NCI-H187 treated with DMSO at 0.1 percent for 48 hours (cell line): ENCODE data around the gene ZNF841.
"Not testable (repeated sequence)": the region's sequence is repeated elsewhere in the genome, so short reads cannot be mapped to it uniquely, and the experiment has no call there.

Experiments used
- DNase-seq: peaks from one replicate; lab custom pipeline; 2025; lab: John Stamatoyannopoulos, UW

ZNF841 gene

DNA sequence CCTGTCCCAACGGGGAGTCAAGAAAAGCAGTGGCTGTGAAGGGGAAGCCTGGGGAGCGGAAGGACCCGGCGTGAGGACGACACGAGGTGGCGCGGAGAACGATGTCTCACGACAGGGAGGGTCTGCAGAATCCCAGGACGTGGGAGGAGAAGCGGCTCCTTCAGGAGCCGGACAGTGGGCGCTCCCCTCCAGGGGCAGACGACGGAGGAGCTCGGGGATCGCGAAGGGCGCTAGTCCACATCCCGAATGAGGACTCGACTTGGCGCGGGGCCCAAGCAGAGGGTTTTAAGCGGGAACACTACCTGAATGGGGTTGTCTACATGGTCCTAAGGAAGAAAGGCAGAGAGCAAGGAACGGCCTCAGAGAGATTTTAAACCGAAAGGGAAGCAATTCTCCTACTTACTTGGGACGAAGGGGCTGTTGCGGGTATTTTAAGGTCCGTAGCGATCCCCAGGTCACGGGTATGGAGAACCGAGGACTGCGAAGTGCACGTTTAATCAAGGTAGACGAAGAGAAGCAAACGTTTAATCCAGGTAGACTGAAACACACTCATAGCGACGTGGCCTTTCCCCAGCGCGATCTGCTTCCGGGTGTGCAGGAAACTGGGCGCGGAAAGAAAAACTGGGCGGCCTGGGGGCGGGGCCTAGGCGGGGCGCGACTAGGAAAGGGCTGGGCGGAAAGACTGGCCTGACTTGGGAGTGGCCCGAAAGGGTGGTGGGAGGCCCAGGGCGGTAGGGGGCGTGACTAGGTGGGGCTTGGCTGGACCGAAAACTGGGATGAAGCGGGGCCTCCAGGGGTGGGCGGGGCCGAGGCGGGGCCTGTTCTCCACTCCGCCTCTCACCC is at the start of gene ZNF841:
TSS of gene ZNF841 (minus strand) at position 594 of the 843 bp plus-strand sequence. CDS start 10,964 bp downstream, outside the sequence.
- DNase-seq: peak; percentile 72

DNA sequence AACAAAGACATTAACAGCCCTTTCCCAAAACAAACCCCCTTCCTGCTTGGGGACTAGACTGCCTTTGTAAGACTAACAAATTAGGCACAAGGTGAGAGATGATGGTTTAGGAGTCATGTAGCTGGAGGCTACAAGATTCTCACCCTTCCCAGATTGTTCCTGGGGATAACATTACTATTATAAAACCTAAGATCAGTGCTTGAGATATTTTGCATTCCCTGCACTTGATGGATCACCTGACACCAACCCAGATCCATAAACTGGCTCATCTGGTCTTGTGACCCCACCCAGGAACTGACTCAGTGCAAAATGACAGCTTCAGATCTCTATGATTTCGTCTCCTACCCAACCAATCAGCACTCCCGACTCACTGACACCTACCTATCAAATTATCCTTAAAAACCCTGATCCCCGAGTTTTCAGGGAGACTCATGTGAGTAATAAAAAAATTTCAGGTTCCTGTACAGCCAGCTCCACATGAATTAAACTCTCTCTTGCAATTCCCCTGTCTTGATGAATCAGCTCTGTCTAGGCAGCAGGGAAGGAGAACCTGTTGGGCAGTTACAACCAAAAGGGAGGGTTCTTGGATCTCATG is 46.5 kb upstream of the ZNF841 start:
- no peak for DNase-seq

DNA sequence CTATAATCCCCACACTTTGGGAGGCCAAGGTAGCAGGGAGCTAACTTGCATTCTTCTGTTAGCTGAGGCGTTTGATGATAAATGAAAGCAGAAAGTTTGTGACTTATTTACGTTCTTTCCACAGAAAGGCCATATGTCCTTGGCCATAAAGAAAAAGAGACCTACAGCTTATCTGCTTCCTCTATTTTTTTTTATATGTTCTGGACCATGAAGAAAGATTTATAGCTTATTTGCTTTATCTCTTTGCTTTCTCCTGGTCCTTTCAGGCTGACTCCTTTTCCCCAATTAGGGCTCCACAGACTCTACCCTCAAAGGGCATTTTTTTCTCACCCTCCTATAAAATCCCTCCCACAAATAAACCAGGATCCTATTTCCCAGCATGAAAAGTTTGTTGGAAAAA is 45.6 kb upstream of the ZNF841 start:
- no peak for DNase-seq

DNA sequence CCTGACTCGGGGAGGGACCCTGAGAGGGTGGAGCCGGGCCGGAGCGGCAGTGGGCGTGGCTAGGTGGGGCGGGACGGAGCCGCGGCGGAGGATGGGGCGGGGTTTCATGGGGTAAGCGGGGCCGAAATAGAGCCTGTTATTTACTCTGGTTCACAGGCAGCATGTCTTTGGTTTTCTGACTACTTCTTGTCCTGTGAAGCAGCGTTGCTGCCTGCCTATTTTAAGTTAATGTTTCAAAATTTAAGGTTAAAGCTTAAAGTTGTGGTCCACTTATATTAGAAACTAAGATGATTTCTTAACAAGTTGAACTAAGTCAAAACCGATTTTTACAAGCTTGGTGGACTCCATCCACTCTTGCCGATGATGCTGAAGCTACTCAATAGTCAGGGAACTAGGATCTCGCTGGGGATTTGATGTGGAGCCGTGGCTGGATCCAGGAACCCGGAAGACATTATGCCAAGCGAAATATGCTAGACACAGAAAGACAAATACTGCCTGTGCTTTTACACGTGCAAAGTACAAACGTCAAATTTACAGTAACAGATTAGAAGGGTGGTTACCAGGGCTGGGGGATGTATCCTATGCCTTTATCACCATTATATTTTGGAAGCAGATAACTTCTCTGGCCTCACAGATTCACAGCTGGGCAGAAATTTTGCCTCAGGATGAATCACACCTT is 44.6 kb upstream of the ZNF841 start:
- no peak for DNase-seq

DNA sequence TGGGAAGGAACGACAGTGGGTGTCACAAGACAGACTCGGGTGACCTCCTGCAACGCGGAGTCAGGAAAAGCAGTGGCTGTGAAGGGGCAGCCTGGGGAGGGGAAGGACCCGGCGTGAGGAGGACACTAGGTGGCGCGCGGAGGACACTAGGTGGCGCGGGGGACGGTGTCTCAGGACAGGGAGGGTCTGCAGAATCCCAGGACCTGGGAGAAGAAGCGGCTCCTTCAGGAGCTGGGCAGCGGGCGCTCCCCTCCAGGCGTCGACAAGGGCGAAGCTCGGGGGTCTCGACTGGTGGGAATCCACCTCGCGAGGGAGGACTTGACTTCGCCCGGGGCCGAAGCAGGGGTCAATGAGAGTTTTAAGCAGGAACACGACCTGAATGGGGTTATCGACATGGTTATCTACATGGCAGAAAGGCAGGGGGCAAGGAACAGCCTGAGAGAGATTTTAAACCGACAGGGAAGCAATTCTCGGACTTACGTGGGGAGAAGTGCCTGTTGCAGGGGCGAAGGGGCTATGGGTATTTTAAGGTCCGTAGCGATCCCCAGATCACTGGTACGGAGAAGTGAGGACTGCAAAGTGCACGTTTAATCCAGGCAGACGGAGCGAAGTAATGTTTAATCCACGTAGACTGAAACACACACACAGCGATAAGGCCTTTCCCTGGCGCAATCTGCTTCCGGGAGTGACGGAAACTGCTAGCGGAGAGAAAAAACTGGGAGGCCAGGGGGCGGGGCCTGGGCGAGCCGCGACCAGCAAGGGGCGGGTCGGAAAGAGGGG is 43.9 kb upstream of the ZNF841 start, which contains the start of gene ZNF616:
TSS of gene ZNF616 (minus strand) at position 687 of the 780 bp plus-strand sequence. CDS start 9,426 bp downstream, outside the sequence.
- peak; percentile 92 for DNase-seq

DNA sequence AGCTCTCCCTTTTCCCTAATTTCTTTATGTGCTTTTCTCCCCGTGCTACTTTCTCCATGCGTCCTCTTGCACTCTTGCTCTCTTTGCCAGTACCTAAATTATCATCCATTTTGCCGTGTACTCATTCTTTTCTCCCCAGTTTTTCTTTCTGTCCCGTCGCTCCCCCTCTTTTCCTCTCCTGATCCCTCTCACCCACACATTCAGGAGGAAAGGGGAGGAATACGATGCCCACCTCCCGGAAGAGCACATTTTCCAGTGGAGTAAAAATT is 43.4 kb upstream of the ZNF841 start:
- DNase-seq: no peak

DNA sequence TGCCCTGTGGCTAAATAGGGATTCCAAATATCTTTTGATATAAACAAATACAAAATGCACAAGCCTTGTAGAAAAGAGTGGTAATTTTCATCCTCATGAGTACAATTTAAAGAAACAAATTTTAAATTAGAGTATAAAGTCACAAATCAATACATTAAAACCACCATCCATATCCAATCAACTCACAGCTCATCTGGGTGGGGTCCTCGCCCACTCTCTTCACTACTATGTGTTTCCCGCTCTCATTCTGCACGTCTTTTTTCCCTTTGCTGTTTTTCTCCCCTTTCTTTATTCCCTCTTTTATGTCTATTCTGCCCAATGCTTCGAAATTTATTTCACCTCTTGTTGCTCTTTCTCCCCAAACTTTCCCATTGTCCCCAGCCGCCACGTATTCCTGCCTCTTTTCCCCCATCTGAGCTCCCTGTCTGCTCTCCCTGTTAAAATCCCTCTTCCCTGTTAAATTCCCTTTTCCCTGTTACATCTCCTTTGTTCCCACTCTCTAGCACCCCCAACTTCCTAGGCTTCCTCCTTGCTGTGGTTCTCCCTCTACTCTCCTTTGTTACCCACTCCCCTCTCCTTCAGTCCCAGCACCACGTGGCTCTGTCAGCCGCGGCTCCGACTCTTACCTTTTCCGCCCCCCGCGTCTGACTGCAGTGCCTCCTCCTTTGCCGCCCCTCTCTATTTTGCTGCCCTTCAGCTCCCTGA is 42.9 kb upstream of the ZNF841 start:
- DNase-seq: peak; percentile 30

DNA sequence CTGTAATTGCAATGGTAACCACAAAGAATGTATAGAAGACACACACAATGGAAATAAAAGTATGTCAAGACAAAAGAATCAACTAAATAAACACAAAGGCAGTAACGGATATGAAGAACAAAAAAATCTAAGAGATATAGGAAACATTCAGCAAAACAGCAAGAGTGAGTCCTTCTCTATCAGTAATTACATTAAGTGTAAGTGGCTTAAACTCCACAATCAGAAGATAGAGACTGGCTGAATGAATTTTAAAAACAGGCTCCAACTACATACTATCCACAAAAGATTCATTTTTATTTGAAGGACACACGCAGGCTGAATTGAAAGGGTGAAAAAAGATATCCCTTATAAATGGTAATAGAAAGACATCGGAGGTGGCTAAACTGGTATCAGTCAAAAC is 24.7 kb upstream of the ZNF841 start:
- no peak for DNase-seq

DNA sequence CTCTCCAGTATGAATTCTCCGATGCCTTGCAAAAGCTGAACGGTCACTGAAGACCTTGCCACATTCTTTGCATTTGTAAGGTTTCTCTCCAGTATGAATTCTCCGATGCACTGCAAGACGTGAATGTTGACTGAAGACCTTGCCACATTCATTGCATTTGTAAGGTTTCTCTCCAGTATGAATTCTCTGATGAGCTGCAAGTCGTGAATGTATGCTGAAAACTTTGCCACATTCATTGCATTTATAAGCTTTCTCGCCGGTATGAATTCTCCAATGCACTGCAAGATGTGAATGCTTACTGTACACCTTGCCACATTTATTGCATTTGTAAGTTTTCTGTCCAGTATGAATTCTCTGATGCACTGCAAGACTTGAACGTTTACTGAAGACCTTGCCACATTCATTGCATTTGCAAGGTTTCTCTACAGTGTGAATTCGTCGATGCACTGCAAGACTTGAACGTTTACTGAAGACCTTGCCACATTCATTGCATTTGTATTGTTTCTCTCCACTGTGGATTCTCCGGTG is 20.0 kb upstream of the ZNF841 start:
- DNase-seq: no peak

DNA sequence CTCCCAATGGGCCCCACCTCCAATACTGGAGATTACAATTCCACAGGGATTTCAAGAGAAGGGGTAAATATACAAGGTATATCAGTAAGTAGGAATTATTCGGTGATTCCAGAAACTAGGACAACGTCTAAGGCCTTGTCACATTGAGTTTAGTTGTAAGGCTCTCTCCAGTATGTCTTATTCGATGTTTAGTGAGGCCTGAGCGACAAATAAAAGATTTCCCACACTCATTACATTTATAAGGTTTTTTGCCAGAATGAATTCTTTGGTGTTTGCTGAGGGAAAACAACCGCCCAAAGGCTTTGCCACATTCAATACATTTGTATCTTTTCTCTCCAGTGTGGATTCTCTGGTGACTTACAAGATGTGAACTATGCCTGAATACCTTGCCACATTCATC is 19.1 kb upstream of the ZNF841 start:
- no peak for DNase-seq

DNA sequence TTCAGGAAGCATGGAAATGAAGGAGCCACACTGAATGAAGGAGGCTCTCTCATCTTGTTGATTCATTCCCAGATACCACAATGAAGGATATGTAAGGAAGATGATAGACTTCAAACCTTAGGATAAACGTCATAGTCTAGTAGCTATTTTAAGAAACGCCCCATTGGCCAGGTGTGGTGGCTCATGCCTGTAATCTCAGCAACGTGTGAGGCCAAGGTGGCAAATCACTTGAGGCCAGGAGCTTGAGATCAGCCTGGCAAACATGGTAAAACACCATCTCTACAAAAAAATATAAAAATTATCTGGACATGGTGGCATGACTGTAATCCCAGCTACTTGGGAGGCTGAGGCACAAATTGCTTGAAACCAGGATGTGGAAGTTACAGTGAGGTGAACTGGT is 17.1 kb upstream of the ZNF841 start:
- no peak for DNase-seq

DNA sequence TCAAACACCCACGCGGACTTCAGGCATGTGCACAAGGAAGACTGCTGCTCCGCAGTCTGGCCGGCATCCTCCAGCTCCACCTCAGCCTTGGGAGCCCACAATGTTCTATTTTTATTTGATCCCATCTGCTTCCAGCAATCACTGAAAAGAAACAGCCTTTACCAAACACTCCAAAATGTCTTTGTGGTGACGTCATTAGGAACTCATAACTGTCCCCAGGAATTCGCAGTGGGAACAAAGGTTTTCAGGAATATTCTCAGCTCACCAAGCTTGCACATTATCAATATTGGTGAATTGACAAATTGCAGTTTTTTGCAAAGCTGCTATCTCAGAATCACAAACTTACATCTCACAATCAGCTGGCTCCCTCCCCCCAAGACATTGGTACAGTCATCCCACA is 15.2 kb upstream of the ZNF841 start:
- DNase-seq: no peak

DNA sequence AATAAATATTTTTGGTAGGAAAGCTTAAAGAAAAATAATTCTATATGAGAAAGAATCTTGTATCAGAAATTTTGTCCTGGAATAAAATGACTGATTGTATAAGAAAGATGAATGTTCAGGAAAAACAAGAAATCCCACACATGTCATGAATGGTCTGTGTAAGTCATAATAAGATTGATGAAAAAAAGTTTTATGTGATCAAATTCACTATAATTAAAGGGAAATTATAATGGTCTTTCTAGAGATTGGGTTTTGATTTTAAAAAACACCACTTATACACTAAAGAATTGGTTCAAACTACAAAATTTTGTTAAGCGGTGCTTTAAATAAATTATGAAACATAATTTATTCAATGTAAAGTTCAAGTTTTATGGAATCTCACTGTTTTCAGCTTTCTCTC is 7.2 kb upstream of the ZNF841 start:
- no peak for DNase-seq

DNA sequence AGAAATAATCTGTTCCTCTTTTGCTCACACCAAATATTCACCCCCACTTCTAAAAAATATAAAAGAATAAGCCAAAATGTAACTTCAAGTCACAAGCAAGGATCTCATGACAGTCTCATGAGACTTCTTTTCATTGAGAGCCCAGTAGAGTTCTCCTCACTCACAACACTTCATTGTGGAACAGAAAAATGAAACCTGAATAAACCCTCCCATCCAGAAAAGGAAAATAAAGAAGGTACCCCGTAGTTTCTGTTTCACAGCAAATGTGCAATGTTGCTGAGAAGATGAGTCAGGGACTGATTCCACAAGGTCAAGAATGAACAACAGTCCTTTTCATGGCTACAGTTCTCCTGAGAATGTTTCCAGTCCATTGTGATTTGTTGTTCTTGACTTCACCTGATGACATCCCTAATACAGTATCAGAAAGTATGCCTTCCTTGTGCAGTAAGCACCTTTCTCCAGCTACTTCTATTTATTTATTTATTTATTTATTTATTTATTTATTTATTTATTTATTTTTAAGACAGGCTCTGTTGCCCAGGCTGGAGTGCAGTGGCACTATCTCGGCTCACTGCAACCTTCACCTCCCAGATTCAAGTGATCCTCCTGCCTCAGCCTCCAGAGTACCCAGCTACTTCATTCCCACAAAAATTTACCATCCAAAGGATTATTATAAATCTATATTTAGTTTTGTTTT is 6.4 kb upstream of the ZNF841 start:
- no peak for DNase-seq

DNA sequence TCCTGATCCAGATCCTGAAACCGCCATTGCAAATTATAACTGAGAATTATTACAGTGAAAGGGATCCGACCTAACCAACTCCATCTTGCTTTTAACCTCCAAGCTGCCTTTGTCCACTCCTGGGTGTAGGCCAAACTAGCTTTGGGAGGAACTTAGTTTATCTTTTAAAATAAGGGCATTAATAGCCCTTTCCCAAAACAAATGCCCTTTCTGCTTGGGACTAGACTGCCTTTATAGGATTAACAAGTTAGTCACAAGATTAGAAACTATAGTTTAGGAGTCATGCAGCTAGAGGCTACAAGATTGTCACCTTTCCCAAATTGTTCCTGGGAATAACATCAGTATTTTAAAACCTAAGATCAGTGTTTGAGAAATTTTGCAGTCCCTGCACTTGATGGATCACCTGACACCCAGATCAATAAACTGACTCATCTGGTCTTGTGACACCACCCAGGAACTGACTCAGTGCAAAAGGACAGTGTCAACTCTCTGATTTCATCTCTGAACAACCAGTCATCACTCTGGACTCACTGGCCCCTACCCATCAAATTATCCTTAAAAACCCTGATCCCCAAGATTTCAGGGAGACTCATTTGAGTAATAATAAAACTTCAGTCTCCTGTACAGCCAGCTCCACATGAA is 4.1 kb upstream of the ZNF841 start:
- no peak for DNase-seq

DNA sequence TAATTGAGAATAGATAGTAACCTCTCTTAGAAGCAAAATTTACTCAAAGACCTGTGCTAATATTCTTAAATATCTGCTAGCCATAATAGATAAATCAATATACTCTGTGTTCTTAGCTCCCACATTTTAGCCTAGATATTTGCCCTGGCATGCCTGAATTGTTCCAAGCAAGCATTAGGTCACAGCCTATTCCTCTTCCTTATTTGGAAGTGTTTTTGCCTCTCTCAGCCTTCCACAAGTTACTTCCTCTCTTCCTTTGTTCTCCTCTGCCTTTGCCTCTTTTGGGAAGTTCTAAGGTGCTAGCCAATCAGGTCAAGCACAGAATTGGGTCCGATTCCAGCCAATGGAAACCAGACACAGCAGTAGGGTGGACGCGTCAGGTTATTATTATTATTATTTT is 851 bp upstream of the ZNF841 start:
- not testable (repeated sequence) for DNase-seq

DNA sequence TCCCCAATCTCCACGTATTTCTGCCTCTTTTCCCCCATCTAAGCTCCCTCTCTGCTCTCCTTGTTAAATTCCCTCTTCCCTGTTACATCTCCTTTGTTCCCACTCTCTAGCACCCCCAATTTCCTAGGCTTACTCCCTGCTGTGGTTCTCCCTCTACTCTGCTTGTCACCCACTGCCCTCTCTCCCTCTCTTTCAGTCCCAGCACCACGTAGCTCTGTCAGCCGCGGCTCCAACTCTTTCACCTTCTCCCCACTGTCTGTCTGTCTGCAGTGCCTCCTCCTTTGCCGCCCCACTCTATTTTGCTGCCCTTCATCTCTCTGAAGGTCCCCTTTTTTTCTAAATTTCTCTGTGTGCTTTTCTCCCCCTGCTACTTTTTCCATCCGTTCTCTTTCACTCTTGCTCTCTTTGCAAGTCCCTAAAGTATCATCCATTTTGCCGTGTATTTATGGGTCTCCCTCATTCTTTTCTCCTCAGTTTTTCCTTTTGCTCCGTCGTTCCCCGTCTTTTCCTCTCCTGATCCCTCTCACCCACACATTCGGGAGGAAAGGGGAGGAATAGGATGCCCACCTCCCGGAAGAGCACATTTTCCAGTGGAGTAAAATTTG is 937 bp downstream of the ZNF841 start:
- DNase-seq: no peak

DNA sequence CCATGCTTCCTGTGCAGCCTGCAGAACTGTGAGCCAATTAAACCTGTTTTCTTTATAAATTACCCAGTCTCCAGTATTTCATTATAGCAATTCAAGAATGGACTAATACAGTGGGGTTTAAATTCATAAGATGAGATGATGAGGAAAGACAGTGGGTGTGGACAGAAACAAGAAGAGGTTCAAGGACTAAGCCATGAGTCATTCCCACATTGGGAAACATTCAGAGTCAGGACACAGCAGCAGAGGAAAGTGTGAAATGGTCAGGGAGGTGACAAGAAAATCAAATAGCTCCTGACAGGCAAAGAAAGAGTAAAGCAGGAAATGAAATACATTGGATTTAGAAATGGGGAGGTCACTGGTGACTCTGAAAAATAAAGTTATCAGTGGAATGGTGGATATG is 9.1 kb downstream of the ZNF841 start:
- no peak for DNase-seq

DNA sequence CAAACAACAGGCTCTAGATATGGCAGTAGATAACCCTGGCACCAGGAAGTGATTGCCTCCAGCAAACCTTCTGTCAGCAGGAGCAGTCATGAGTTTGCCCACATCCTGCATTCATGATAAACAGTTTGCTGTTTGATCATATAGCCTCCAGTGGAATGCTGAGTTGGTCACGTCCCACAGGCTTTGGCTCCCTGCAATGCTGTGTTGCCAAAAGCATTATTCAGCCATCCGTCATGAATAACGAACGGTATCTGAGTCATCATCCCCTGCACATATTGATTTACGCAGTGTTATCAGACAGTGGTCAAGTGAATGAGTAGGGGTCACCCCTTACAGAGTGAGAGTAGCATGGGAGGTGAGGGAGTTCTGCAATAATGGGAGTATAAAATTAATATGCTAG is 25.1 kb downstream of the ZNF841 start:
- no peak for DNase-seq

DNA sequence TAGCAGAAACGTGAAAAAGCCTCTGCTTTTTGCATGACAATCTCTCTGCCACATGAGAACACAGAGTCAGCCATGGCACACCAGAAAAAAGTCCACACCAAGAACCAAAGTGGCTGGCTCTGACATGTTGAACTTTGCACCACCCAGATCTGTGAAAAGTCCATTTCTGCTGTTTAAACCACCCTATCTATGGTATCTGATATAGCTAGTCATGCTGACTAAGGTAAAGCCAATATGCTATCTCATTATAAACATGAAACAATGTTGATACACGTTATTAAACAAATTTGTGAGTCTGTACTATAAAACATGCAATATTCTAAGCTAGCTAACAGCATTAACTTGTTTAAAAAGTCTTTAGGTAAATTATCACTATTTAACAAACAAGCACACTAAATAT is 25.9 kb downstream of the ZNF841 start:
- no peak for DNase-seq
